Osteocyte (in vitro differentiated cells): ENCODE data around the gene CDH12. TPM values are rescaled to one million over a fixed set of nuclear protein-coding genes. Genes with fewer than 3 reads are reported as not detected.
"Not testable (repeated sequence)": the region's sequence is repeated elsewhere in the genome, so short reads cannot be mapped to it uniquely, and the experiment has no call there.

Experiments used
- DNase-seq: peaks from one replicate; pipeline ENCODE4 v3.0.0; 2021; ENCODE audit warnings: mixed read lengths; ENCODE audit not compliant: unreplicated experiment; ENCODE audit errors: extremely low spot score
- H3K27ac Mint-ChIP-seq: one replicate; pipeline ENCODE4 v1.8.0; 2021; ENCODE audit warnings: mild to moderate bottlenecking, mixed read lengths; ENCODE audit not compliant: unreplicated experiment
- H3K27me3 Mint-ChIP-seq: one replicate; pipeline ENCODE4 v1.8.0; 2021; ENCODE audit warnings: mixed read lengths; ENCODE audit not compliant: unreplicated experiment
- H3K36me3 Mint-ChIP-seq: one replicate; pipeline ENCODE4 v1.8.0; 2021; ENCODE audit warnings: mixed read lengths; ENCODE audit not compliant: unreplicated experiment
- H3K4me1 Mint-ChIP-seq: one replicate; pipeline ENCODE4 v1.8.0; 2021; ENCODE audit warnings: mixed read lengths; ENCODE audit not compliant: unreplicated experiment
- H3K4me3 Mint-ChIP-seq: one replicate; pipeline ENCODE4 v1.8.0; 2021; ENCODE audit warnings: mild to moderate bottlenecking, moderate library complexity, mixed read lengths; ENCODE audit not compliant: unreplicated experiment
- H3K9me3 Mint-ChIP-seq: one replicate; pipeline ENCODE4 v1.8.0; 2021; ENCODE audit warnings: mixed read lengths; ENCODE audit not compliant: unreplicated experiment
- total RNA-seq: library from RNA; stranded (reverse); gene quantifications from 2 replicates; pipeline ENCODE4 v1.2.1, GENCODE V29; 2021

CDH12 gene
- total RNA-seq, 1 donor from 2014 or later, result not detected

DNA sequence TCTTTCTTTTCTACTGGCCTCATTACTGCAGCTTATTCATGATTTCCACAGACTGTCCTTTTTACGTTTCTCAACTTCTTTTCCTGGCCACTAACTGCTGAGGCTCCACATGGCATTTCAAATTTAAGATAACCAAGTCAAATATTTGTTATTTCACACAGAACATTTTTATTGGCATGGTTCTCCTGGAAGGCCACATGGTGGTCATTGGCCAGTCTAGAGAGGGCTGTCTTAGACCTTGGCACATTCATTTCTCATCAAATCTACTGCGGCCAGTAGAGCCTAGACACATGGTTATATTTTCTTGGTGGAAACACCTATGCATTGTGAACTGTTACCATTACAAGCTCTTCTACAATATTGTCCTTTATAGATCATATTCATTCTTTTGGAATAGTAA lies 644.7 kb downstream of the CDH12 start:
- H3K4me3 Mint-ChIP-seq, H3K27me3 Mint-ChIP-seq, DNase-seq, H3K9me3 Mint-ChIP-seq, H3K36me3 Mint-ChIP-seq, H3K27ac Mint-ChIP-seq, H3K4me1 Mint-ChIP-seq: not testable (repeated sequence)

DNA sequence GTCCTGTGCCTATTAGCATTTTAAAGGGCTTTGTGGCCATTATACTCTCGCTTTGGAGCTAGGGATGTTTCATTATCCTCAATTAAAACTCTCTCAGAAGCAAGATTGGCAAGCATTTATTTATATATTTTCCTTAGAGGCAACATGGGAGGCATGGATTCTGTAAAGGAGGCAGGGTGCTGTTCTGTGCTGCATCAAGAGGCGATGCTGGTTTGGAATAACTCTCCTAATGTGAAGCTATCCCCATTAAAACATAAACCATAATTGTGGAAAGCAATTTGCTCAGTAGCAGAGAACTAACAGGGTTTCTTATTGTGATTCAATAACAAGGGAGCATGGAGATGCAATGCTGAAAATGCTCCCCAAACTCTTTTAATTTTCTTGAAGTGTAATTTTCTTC lies 664.5 kb downstream of the CDH12 start:
- not testable (repeated sequence) for H3K4me3 Mint-ChIP-seq, DNase-seq, H3K4me1 Mint-ChIP-seq, H3K27ac Mint-ChIP-seq, H3K9me3 Mint-ChIP-seq, H3K27me3 Mint-ChIP-seq, H3K36me3 Mint-ChIP-seq

DNA sequence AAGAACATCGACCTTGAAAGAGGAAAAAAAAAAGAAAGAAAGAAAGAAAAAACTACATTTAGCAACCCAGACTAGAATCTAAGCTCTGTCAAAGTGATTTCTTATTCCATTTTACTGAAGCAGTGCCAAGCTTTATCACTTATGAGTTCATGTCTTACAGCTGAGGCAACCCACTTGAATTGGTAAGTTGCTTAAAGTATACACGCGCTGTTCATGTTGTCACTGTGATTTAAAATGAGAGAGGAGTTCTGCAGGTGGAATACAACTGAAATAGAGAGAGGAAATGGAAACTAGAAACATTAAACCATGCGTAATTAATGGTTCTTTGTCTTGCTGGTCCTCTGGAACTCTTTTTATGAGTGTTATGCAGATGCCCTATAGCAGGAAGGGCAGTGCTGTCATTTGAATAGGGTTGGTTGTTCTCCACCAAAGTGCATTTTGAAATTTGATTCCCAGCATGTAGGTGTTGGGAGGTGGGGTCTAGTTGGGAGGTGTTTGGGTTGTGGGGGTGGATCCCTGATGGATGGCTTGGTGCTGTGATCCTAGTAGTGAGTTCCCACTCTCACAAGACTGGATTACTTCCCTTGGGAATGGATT lies 665.4 kb downstream of the CDH12 start:
- H3K27ac Mint-ChIP-seq, DNase-seq, H3K9me3 Mint-ChIP-seq, H3K4me1 Mint-ChIP-seq, H3K36me3 Mint-ChIP-seq, H3K27me3 Mint-ChIP-seq, H3K4me3 Mint-ChIP-seq: not testable (repeated sequence)

DNA sequence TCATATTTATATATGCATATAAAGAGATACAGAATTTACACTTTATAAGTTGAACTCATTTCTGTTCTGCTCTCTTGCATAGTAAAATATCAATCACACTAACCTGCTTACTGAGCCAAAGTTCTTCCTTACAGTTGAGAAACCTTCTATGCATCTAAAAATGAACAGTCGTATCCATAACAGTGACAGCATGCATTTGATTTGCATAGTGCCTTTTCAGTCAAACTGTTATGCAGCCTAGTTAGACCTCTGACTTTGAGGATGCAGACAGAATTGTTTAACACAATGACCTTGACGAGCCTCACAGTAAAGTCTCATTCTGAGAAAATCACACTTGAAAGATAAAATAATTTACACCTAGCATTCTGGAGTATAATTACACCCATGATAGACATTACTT lies 683.9 kb downstream of the CDH12 start:
- not testable (repeated sequence) for H3K27ac Mint-ChIP-seq, H3K4me3 Mint-ChIP-seq, DNase-seq, H3K36me3 Mint-ChIP-seq, H3K4me1 Mint-ChIP-seq, H3K27me3 Mint-ChIP-seq, H3K9me3 Mint-ChIP-seq

DNA sequence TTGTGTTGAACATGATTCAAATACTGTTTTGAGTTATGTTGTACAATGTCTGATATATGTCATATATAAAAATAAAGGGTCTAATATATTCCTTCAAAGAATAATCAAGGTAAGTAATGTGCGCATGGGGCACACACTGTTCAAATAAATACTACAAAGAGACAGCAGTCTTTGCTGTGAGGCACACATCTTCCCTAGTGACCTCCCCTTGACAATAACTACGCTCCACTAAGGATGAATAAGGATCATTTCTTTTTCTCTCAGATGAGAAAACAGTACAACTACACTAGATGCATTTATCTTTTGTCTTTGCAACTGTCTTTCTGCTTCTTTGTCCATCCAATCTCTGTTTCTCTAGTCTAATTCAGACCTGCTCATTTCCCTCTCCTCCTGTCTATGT lies 684.4 kb downstream of the CDH12 start:
- not testable (repeated sequence) for H3K4me3 Mint-ChIP-seq, H3K4me1 Mint-ChIP-seq, H3K9me3 Mint-ChIP-seq, H3K36me3 Mint-ChIP-seq, H3K27ac Mint-ChIP-seq, DNase-seq, H3K27me3 Mint-ChIP-seq

DNA sequence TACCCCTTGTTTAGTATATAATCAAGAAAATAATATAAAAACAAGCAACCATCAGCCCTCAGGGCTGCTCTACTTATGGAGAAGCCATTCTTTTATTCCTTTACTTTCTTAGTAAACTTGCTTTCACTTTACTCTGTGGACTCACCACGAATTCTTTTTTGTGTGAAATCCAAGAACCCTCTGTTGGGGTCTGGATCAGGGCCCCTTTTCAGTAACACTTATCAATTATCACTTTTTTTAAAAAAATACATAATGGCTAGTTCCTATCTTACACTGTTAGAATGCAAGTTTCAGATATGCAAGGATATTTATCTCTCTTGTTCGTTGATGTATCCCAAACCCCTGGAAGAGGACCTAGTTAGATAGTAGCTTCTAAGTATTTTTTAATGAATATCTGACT lies 687.2 kb downstream of the CDH12 start:
- not testable (repeated sequence) for DNase-seq, H3K9me3 Mint-ChIP-seq, H3K4me1 Mint-ChIP-seq, H3K27ac Mint-ChIP-seq, H3K27me3 Mint-ChIP-seq, H3K36me3 Mint-ChIP-seq, H3K4me3 Mint-ChIP-seq

DNA sequence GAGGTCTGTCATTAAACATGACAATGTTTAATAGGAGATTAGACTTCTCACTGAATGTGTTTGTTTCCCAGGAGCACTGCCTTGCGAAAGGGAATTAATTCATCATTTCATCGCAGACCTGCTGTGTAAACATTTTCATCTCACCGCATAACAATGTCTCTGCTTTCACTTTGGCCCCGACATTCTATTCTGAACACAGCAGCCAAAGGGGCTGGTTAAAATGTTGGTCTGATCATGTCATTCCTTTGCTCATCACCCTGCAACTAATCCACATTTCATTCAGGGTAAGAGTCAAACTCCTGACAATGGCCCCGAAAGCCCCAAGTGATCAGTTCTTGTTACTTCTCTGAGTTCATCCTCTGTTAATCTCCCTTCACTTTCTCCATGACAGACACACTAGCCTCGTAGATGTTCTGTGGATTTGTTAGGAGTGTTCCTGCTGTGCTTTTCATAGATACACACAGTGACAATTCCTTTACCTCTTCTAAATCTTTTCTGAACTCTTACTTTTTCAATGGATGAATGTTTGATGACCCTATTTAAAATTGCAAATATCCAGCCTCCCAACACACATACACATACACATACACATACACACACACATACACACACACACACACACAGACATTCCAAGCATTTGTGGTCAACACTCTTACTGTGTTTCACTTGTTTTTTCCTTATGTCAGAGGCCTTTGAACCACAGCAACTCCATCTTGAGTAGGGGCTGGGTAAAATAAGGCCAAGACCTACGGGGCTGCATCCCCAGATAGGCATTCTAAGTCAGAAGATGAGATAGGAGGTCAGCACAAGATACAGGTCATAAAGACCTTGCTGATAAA lies 688.0 kb downstream of the CDH12 start:
- not testable (repeated sequence) for H3K9me3 Mint-ChIP-seq, H3K27me3 Mint-ChIP-seq, H3K4me1 Mint-ChIP-seq, H3K27ac Mint-ChIP-seq, H3K4me3 Mint-ChIP-seq, H3K36me3 Mint-ChIP-seq, DNase-seq

DNA sequence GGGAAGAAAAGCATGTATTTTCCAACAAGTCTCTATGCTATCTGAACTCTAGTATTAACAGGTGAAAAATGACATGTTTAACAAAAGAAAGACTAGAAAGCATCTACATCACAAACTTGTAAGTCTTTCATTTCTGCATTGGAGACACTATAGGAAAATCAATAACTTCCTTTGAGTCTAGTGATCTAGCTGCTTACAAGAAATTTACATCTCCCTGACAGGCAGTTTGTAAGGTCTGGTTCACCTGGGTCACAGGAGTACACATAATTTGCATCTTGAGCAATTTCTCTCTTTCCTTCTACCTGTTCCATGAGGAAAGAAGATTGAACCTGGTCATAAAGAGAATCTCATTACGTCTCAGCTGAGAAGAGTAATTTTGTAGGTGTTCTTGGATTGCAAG lies 696.2 kb downstream of the CDH12 start:
- not testable (repeated sequence) for H3K36me3 Mint-ChIP-seq, H3K27me3 Mint-ChIP-seq, H3K4me3 Mint-ChIP-seq, H3K9me3 Mint-ChIP-seq, DNase-seq, H3K4me1 Mint-ChIP-seq, H3K27ac Mint-ChIP-seq

DNA sequence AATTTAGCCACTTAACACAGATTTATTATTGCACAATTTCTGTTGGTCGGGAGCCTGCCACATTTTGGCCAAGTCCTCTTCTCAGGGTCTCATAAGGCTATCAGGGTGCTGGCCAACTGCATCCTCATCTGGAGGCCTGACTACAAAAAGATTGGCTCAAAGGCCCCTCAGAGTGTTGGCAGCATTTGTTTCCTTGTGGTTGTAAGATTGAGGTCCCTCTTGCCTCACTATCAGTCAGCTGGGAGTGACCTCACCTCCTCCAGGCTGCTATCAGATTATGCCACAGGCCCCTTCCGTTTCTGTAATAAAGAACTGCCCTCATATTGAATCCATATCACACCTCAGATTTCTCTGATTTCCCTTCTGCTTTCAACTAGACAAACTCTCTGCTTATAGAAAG lies 698.4 kb downstream of the CDH12 start:
- DNase-seq, H3K9me3 Mint-ChIP-seq, H3K4me3 Mint-ChIP-seq, H3K36me3 Mint-ChIP-seq, H3K27ac Mint-ChIP-seq, H3K27me3 Mint-ChIP-seq, H3K4me1 Mint-ChIP-seq: not testable (repeated sequence)

DNA sequence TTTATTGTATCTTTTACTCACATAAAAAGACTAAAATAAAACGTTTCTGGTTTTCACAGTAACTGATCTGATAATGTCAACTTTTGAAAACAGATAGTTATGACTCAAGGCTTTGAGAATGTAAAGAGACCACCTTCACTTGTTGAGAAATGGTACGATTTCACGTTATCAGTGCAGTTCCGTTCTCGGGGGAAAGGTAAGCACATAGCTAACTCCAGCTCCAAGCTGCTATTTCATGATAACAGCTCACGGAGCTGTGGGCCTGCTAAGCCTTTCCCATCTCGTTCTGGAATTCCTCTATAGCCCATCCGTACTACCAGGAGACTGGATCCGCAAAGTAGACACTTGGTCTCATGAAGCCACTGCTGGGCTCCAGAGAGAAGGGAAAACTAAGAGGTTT lies 701.3 kb downstream of the CDH12 start:
- H3K9me3 Mint-ChIP-seq, H3K36me3 Mint-ChIP-seq, H3K27ac Mint-ChIP-seq, DNase-seq, H3K4me1 Mint-ChIP-seq, H3K27me3 Mint-ChIP-seq, H3K4me3 Mint-ChIP-seq: not testable (repeated sequence)

DNA sequence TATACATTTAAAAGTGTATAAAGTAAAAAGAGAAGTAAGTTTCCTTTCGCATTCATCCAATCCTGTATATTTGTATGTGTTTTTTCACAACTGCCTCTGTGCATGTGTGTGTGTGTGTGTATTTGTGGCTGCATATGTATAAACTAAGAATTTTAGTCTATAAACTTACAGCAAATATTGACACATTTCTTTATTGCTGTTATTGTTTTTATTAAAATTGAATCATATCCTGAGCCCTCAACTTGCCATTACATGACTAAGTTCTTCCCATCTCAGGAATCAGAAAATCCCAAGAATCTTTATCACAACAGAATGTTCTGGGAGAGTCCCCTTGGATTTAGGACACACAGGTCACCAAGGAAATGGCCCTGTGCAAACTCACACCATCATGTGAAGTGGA lies 712.7 kb downstream of the CDH12 start:
- H3K4me3 Mint-ChIP-seq, DNase-seq, H3K36me3 Mint-ChIP-seq, H3K4me1 Mint-ChIP-seq, H3K9me3 Mint-ChIP-seq, H3K27me3 Mint-ChIP-seq, H3K27ac Mint-ChIP-seq: not testable (repeated sequence)

DNA sequence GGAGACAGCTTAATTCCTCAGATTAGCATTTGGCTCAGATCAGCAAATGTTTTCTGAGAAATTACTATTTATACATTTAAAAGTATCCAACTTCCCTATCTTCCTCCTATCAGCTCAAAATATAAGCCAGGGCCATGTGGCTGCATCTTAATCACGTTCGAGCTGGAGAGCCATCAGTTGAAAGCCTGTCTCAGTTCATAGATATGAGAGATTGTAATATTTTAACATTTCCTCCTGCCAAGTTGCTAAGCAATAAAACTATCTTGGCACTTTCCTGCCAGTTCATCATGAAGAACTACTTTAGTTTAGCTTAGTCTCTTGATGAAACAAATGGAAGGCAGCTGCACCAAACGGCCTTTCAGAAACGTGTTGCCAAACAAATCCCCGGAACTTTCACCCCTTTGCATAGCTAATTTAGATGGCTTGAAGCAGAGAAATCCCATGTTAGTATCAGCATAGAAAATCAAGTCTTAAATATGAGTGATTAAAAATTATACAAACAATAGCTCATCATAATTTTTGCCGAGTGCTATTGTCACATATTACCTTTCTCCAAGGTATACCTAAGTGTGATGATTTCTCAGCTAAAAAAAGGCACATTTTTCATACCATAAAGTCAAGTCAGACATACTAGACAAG lies 713.4 kb downstream of the CDH12 start:
- H3K4me1 Mint-ChIP-seq, DNase-seq, H3K27me3 Mint-ChIP-seq, H3K9me3 Mint-ChIP-seq, H3K4me3 Mint-ChIP-seq, H3K36me3 Mint-ChIP-seq, H3K27ac Mint-ChIP-seq: not testable (repeated sequence)
